ENCODE measurements around the gene CTDNEP1.
A peak's percentile ranks its signal among the peaks of the same experiment; 100 is the strongest.

The CTDNEP1 gene

GRCh38 chr17:7251661-7252175 lies at the start of gene CTDNEP1:
Gene CTDNEP1, minus strand, starts transcription at chr17:7251734. Its CDS starts 438 bp downstream, at chr17:7251296.
- DNase-seq (ENCODE audit: low read depth): peak; percentile 92

- no peak for DNase-seq (ENCODE audit: low read depth)
Observed at GRCh38 chr17:7296189-7296861, 44.8 kb upstream of the CTDNEP1 start.

GRCh38 chr17:7295230-7296180 lies 44.0 kb upstream of the CTDNEP1 start:
- DNase-seq (ENCODE audit: low read depth): no peak

- no peak for DNase-seq (ENCODE audit: low read depth)
Observed at GRCh38 chr17:7294614-7295153, 43.1 kb upstream of the CTDNEP1 start, which contains the start of gene YBX2. Gene YBX2, minus strand, starts transcription at chr17:7294639. Its CDS starts 139 bp downstream, at chr17:7294500.

GRCh38 chr17:7293816-7294613 lies 42.5 kb upstream of the CTDNEP1 start:
- DNase-seq (ENCODE audit: low read depth): no peak

- DNase-seq (ENCODE audit: low read depth): no peak
Observed at GRCh38 chr17:7293159-7293558, 41.6 kb upstream of the CTDNEP1 start.

GRCh38 chr17:7292729-7293128 lies 41.2 kb upstream of the CTDNEP1 start:
- DNase-seq (ENCODE audit: low read depth): no peak

GRCh38 chr17:7292194-7292593 lies 40.7 kb upstream of the CTDNEP1 start:
- no peak for DNase-seq (ENCODE audit: low read depth)

- no peak for DNase-seq (ENCODE audit: low read depth)
Observed at GRCh38 chr17:7290685-7291084, 39.2 kb upstream of the CTDNEP1 start.

GRCh38 chr17:7290166-7290565 lies 38.6 kb upstream of the CTDNEP1 start:
- DNase-seq (ENCODE audit: low read depth): no peak

GRCh38 chr17:7289256-7290032 lies 37.9 kb upstream of the CTDNEP1 start:
- no peak for DNase-seq (ENCODE audit: low read depth)

GRCh38 chr17:7285679-7286078 lies 34.1 kb upstream of the CTDNEP1 start:
- DNase-seq (ENCODE audit: low read depth): no peak

GRCh38 chr17:7284911-7285310 lies 33.4 kb upstream of the CTDNEP1 start:
- DNase-seq (ENCODE audit: low read depth): no peak

- no peak for DNase-seq (ENCODE audit: low read depth)
Observed at GRCh38 chr17:7283471-7284216, 32.1 kb upstream of the CTDNEP1 start.

GRCh38 chr17:7282752-7283321 lies 31.3 kb upstream of the CTDNEP1 start:
- no peak for DNase-seq (ENCODE audit: low read depth)

- no peak for DNase-seq (ENCODE audit: low read depth)
Observed at GRCh38 chr17:7281953-7282751, 30.6 kb upstream of the CTDNEP1 start.

- peak; percentile 66 for DNase-seq (ENCODE audit: low read depth)
Observed at GRCh38 chr17:7281074-7281952, 29.8 kb upstream of the CTDNEP1 start, which contains the start of gene SLC2A4. Gene SLC2A4, plus strand, starts transcription at chr17:7281718. Its CDS starts 217 bp downstream, at chr17:7281935.

All from HS-27A (cell line).